ENCODE measurements around the gene ADGRF3.
"Not testable (repeated sequence)": the region's sequence is repeated elsewhere in the genome, so short reads cannot be mapped to it uniquely, and the experiment has no call there.

The ADGRF3 gene

DNA sequence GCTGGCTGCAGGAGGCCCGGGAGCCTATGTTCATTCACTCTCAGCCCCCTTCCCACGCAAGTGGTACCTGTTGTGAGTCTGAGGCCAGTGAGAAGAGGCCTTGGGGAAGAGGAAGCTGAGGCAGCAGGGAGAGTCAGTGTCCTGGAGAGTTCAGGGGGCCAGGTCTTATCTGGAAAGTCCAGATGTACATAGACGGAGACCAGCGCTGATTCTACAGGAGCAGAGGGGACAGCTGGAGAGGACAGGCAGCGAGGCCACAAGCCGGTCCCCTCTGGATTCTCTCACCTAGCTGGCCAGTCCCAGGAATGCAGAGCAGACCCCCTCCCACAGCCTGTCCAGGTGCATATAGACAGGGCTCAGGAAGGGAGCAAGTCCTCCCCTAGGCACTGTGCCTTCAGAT is 29.7 kb downstream of the ADGRF3 start:
- TF ChIP-seq, protein P1, sequence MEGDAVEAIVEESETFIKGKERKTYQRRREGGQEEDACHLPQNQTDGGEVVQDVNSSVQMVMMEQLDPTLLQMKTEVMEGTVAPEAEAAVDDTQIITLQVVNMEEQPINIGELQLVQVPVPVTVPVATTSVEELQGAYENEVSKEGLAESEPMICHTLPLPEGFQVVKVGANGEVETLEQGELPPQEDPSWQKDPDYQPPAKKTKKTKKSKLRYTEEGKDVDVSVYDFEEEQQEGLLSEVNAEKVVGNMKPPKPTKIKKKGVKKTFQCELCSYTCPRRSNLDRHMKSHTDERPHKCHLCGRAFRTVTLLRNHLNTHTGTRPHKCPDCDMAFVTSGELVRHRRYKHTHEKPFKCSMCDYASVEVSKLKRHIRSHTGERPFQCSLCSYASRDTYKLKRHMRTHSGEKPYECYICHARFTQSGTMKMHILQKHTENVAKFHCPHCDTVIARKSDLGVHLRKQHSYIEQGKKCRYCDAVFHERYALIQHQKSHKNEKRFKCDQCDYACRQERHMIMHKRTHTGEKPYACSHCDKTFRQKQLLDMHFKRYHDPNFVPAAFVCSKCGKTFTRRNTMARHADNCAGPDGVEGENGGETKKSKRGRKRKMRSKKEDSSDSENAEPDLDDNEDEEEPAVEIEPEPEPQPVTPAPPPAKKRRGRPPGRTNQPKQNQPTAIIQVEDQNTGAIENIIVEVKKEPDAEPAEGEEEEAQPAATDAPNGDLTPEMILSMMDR (IDR thresholded peaks at IDR 0.05; ENCODE audit: borderline replicate concordance, insufficient read depth, low read depth, low read length): no peak

DNA sequence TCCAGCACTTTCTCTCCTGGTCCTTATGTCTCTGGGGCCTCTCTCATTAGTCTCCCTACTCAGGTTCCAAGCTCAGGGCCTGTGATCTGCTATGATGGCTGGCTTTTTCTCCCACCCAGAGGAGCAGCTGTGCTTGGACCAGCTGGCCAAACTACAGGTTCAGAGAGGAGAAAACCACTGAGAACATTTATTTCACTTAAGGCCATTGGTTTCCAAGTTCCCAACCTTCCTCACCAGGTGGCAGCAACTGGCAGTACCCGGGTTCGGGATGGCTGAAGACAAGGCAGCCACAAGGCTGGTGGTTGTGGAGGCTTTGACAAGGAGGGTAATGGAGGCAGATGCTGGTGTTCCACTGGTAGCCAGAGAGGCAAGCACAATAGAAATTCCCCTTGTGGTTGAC is 30.5 kb downstream of the ADGRF3 start:
- TF ChIP-seq, protein P1 (IDR thresholded peaks at IDR 0.05; ENCODE audit: borderline replicate concordance, insufficient read depth, low read depth, low read length): no peak
- H3K4me3 ChIP-seq (ENCODE audit: low read depth, low read length): no peak overlapping the region

More for the DNA sequence above, 29.7 kb downstream of the ADGRF3 start:
- H3K4me3 ChIP-seq (ENCODE audit: low read depth, low read length): no peak overlapping the region

DNA sequence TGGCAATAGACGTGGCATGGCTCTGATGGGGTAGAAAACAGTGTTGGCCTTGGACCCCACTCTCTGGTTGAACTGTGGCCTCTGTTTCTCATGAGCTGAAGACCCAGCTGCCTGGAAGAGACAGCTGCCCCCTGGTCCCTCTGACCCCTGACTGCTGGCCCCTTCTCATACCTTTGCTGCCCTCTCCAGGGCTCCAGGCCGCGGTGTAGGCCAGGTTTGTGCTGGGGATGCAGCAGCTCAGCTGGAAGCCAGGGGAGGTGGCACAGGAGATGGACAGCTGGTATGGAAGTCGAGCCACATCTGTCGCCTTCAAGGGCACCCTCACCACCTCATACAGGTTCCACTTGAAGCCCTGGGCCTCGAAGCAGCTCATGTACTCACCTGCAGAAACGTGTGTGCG is 32.3 kb downstream of the ADGRF3 start:
- H3K4me3 ChIP-seq (ENCODE audit: low read depth, low read length): no peak overlapping the region
- TF ChIP-seq, protein P1 (IDR thresholded peaks at IDR 0.05; ENCODE audit: borderline replicate concordance, insufficient read depth, low read depth, low read length): no peak

DNA sequence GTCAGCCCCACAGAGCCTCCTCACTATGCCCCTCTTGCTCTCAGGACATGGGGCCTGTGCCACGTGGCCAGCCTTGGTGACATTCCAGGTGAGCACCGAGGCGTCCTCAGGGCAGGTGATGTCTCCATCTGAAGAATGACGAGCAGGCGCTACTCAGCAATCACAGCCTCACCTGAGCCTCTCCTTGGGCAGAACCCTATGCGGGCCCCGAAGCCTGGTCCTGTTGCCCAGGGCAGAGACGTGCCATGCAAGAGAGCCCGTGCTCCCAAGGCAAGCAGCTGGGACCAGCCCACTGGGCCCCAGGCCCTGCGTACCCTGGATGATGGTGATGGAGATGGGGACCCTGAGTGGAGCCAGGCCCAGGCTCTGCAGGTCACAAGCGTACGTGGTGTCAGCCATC is 33.1 kb downstream of the ADGRF3 start:
- H3K4me3 ChIP-seq (ENCODE audit: low read depth, low read length): no peak overlapping the region
- TF ChIP-seq, protein P1 (IDR thresholded peaks at IDR 0.05; ENCODE audit: borderline replicate concordance, insufficient read depth, low read depth, low read length): no peak

DNA sequence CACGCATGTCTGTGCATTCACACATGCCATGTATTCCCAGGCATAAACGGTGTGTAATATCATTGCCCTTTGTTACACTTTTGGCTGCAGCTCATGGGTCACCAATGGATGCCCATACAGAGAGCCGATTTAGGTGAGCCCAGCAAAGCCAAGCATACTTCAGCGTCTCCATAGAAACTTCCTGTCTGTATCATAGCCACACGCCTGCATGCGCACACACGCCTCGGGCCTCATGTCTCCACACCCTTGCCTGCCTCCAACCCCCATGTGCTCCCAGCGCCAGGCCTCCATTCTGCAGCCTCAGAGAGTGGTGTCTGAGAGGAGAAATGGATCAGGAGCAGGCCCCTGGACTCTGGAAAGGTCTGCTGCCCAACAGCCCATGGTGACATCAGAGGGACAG is 34.1 kb downstream of the ADGRF3 start:
- TF ChIP-seq, protein P1 (IDR thresholded peaks at IDR 0.05; ENCODE audit: borderline replicate concordance, insufficient read depth, low read depth, low read length): no peak
- H3K4me3 ChIP-seq (ENCODE audit: low read depth, low read length): no peak overlapping the region

DNA sequence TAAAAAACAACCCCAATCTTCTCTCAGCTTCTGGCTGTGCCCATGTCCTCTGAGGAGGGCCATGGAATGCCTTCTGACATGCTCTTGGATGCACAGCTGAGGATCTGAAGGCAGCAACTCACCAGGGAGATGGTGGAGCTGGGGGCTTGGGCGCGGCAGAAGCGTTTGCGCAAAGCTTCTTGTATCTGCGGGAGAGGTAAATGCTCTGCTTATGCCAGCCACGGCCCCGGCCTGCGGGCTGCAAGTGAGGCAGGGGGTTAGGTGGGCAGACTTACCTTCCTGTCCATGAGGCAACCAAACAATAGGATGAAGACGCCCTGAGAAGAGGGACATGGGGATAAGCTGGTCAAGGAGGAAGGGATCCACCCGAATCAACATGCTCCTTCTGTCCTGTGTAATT is 36.7 kb downstream of the ADGRF3 start:
- TF ChIP-seq, protein P1 (IDR thresholded peaks at IDR 0.05; ENCODE audit: borderline replicate concordance, insufficient read depth, low read depth, low read length): no peak
- no peak overlapping the region for H3K4me3 ChIP-seq (ENCODE audit: low read depth, low read length)

DNA sequence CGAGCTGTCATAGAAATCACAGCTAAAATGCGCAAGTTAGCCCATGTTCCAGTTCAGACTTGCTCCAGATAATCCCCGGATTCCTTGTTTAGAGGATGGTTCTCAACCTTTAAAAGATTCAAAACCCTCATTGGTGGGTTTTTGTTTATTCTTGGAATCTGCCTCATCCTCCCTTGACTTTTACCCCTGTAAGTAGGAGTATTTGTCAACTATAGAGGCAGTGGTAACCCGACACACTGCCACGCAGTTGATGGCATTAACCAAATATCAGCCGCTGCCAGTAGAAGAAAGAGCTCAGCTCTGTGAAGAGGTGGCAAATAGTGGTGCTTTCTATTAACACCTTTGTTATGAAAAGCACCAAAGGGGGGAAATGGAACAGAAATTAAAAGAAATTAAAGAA is 41.0 kb downstream of the ADGRF3 start:
- H3K4me3 ChIP-seq (ENCODE audit: low read depth, low read length): no peak overlapping the region
- TF ChIP-seq, protein P1 (IDR thresholded peaks at IDR 0.05; ENCODE audit: borderline replicate concordance, insufficient read depth, low read depth, low read length): no peak

DNA sequence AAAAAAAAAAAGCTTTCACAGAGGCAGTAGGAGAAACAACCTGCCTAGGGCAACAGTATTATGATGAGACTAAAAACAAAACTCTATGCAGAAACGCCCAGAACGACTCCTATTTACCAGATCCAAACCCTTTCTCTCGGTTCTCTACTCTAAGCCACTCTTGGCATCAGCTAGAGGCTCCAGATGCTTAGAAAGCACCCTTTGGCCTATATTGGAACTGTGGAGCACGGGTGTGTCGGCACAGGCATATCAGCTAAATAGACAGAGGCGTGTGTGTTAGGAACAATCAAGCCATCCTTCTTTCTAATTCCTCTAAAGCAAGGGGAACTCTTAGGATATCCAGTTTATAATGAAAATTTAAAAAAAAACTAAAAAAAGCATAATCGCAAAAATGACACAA is 41.5 kb downstream of the ADGRF3 start:
- H3K4me3 ChIP-seq (ENCODE audit: low read depth, low read length): not testable (repeated sequence)
